ENCODE data around the gene SEC24C.

- TF ChIP-seq, protein P1, sequence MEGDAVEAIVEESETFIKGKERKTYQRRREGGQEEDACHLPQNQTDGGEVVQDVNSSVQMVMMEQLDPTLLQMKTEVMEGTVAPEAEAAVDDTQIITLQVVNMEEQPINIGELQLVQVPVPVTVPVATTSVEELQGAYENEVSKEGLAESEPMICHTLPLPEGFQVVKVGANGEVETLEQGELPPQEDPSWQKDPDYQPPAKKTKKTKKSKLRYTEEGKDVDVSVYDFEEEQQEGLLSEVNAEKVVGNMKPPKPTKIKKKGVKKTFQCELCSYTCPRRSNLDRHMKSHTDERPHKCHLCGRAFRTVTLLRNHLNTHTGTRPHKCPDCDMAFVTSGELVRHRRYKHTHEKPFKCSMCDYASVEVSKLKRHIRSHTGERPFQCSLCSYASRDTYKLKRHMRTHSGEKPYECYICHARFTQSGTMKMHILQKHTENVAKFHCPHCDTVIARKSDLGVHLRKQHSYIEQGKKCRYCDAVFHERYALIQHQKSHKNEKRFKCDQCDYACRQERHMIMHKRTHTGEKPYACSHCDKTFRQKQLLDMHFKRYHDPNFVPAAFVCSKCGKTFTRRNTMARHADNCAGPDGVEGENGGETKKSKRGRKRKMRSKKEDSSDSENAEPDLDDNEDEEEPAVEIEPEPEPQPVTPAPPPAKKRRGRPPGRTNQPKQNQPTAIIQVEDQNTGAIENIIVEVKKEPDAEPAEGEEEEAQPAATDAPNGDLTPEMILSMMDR (IDR thresholded peaks at IDR 0.05), result no peak
- TF ChIP-seq CHD4 (IDR thresholded peaks at IDR 0.05; ENCODE audit: borderline replicate concordance), result no peak
- no peak for TF ChIP-seq ESRRA (IDR thresholded peaks at IDR 0.05; ENCODE audit: borderline replicate concordance, low read length)
- no peak for TF ChIP-seq FOXS1 (CRISPR knock-in tag; IDR thresholded peaks at IDR 0.05)
- TF ChIP-seq HOXB13 (CRISPR knock-in tag; IDR thresholded peaks at IDR 0.05; ENCODE audit: low read depth), result no peak
- TF ChIP-seq POLR2A (IDR thresholded peaks at IDR 0.05; ENCODE audit: low read length), result no peak
These were observed 27.9 kb upstream of the SEC24C start for GRCh38 chr10:73716251-73716650.
